Fibroblast of lung (primary cell): ENCODE data around the gene SFR1. TPM values are rescaled to one million over a fixed set of nuclear protein-coding genes. Genes with fewer than 3 reads are reported as not detected.

Source experiments
- DNase-seq, 2 donors: peaks; one replicate each; pipeline versions ENCODE4 v3.0.0 to v3.0.0-alpha.2; 2010; ENCODE audit warnings: low read depth in 2 of 2
- H2AFZ ChIP-seq: 2 replicates; pipeline ENCODE4 v1.5.1; 2012; ENCODE audit warnings: low read length, control low read depth, inconsistent platforms
- H3K27ac ChIP-seq: 2 replicates; pipeline ENCODE4 v1.5.1; 2011; ENCODE audit warnings: low read length, control low read depth; ENCODE audit not compliant: insufficient read depth
- H3K27me3 ChIP-seq: 2 replicates; pipeline ENCODE4 v1.5.1; 2011; ENCODE audit warnings: mild to moderate bottlenecking, low read length; ENCODE audit not compliant: control insufficient read depth, insufficient read depth
- H3K36me3 ChIP-seq: 2 replicates; pipeline ENCODE4 v1.5.1; 2011; ENCODE audit warnings: low read length; ENCODE audit not compliant: control insufficient read depth, insufficient read depth
- H3K4me1 ChIP-seq: 2 replicates; pipeline ENCODE4 v1.5.1; 2011; ENCODE audit warnings: low read length; ENCODE audit not compliant: control insufficient read depth, insufficient read depth; ENCODE audit errors: extremely low read depth
- H3K4me2 ChIP-seq: 2 replicates; pipeline ENCODE4 v1.5.1; 2011; ENCODE audit warnings: low read length, control low read depth; ENCODE audit not compliant: insufficient read depth; ENCODE audit errors: extremely low read depth
- H3K4me3 ChIP-seq, 4 experiments: fragments of 200-600 bp in 1 of 4; sonication (generic) in 1 of 4; replicated peaks in 1 of 4; 2 replicates each; pipeline ENCODE4 v1.5.1; 2011 to 2016; ENCODE audit warnings: low read length in 4 of 4, low read depth in 3 of 4, mild to moderate bottlenecking in 3 of 4, control low read depth in 2 of 4, inconsistent platforms in 1 of 4, mixed read lengths in 1 of 4; ENCODE audit not compliant: insufficient read depth in 1 of 4; ENCODE audit errors: control extremely low read depth in 1 of 4
- H3K79me2 ChIP-seq: 2 replicates; pipeline ENCODE4 v1.5.1; 2012; ENCODE audit warnings: mild to moderate bottlenecking, low read length, inconsistent platforms; ENCODE audit not compliant: control insufficient read depth, insufficient read depth
- H3K9ac ChIP-seq: 2 replicates; pipeline ENCODE4 v1.5.1; 2011; ENCODE audit warnings: mild to moderate bottlenecking, low read length, control low read depth; ENCODE audit not compliant: insufficient read depth
- H3K9me3 ChIP-seq: 2 replicates; pipeline ENCODE4 v1.5.1; 2012; ENCODE audit warnings: low read depth, low read length; ENCODE audit not compliant: control insufficient read depth, insufficient read depth
- H4K20me1 ChIP-seq: 2 replicates; pipeline ENCODE4 v1.5.1; 2011; ENCODE audit warnings: low read length; ENCODE audit not compliant: control insufficient read depth, insufficient read depth; ENCODE audit errors: extremely low read depth
- EZH2 ChIP-seq: IDR thresholded peaks from 2 replicates; pipeline ENCODE4 v1.5.1; 2012; ENCODE audit warnings: low read length, control low read depth, mild to moderate bottlenecking; ENCODE audit errors: missing control alignments
- polyA plus RNA-seq, 2 donors: library from polyadenylated mRNA; depleted of rRNA in 1 of 2; stranded (reverse) in 1 of 2; unstranded in 1 of 2; fragments of >200 nt; gene quantifications; 2 replicates each; pipeline ENCODE4 v1.2.1, GENCODE V29; 2011 to 2012; ENCODE audit warnings: missing spikeins in 1 of 2
- total RNA-seq: library from RNA; depleted of rRNA; stranded (reverse); fragments of >200 nt; gene quantifications from 2 replicates; pipeline ENCODE4 v1.2.1, GENCODE V29; 2014
- TF ChIP-seq, protein P1 (sequence below), 2 donors: IDR thresholded peaks in 1 of 2; conservative IDR thresholded peaks in 1 of 2; 1 replicate in 1 of 2; 2 replicates in 1 of 2; pipeline ENCODE4 v1.5.1; 2011 to 2012; ENCODE audit warnings: low read length in 2 of 2, control low read depth in 1 of 2, inconsistent platforms in 1 of 2, low read depth in 1 of 2, mild to moderate bottlenecking in 1 of 2

Gene SFR1
- total and polyA plus RNA-seq, 2 donors (not counting 1 experiment from before 2014, with no cell fraction given), result 5.2 to 5.4 TPM

DNA sequence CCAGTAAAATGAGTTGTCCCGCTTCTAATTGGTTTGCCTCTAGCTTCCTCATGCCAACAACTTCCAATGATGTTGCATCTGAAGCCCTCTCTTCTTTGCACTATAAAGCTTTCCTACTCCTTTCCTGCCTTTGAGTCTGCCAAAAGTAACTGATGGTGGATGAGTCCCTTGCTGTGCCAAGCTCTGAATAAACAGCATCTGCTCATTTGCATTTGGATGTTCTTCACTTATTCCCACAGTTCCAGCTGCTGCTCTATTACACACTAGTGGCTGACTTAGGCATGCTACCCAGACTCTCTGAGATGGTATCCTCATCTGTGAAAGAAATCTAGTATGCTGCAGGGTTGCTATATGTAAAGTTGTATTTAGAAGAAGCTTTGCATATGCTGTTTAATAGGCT is 24.9 kb downstream of the SFR1 start:
- Histone ChIP-seq H3K27me3 (peaks cover 9% of the 10 kb centered on the region), H3K9ac (no peak overlapping the region), H3K4me3 (no peak overlapping the region), H3K36me3 (no peaks in the 10 kb centered on the region), H3K27ac (no peak overlapping the region), H2AFZ (no peak overlapping the region), H3K79me2 (no peaks in the 10 kb centered on the region), H3K4me1 (no peaks in the 10 kb centered on the region), H3K4me2 (no peak overlapping the region), H3K9me3 (no peaks in the 10 kb centered on the region), H4K20me1 (no peaks in the 10 kb centered on the region)
- no peak for DNase-seq
- no peak for TF ChIP-seq EZH2
- TF ChIP-seq, protein P1, sequence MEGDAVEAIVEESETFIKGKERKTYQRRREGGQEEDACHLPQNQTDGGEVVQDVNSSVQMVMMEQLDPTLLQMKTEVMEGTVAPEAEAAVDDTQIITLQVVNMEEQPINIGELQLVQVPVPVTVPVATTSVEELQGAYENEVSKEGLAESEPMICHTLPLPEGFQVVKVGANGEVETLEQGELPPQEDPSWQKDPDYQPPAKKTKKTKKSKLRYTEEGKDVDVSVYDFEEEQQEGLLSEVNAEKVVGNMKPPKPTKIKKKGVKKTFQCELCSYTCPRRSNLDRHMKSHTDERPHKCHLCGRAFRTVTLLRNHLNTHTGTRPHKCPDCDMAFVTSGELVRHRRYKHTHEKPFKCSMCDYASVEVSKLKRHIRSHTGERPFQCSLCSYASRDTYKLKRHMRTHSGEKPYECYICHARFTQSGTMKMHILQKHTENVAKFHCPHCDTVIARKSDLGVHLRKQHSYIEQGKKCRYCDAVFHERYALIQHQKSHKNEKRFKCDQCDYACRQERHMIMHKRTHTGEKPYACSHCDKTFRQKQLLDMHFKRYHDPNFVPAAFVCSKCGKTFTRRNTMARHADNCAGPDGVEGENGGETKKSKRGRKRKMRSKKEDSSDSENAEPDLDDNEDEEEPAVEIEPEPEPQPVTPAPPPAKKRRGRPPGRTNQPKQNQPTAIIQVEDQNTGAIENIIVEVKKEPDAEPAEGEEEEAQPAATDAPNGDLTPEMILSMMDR (conservative IDR thresholded peaks at IDR 0.05 in 1 of 2, IDR thresholded peaks at IDR 0.05 in 1 of 2; ENCODE audit: low read depth in 1 of 2, low read length in 2 of 2), result no peak

DNA sequence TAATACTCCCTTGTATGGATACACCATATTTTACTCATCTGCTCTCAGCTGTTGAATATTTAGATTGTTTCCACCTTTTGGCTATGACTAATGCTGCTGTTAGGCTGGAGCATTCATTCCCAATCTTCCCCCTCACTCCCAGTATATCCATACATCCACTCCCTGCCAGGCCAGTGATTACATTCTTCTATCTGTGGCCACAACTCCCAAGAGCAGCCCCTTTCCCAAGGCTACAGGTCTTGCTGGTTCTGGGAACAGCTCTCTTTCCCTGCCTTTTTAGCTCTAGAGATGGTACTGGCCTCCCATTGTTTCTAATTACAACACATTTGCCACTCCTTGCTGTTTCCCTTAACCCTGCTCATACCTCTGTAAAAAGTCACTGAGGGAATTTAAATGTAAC is 28.2 kb downstream of the SFR1 start:
- peak in 1 of 2 donors; percentile 3 for DNase-seq
- Histone ChIP-seq H3K4me1 (no peaks in the 10 kb centered on the region), H3K9me3 (no peaks in the 10 kb centered on the region), H3K9ac (no peak overlapping the region), H3K36me3 (no peaks in the 10 kb centered on the region), H3K27ac (no peak overlapping the region), H3K4me2 (no peak overlapping the region), H3K79me2 (no peaks in the 10 kb centered on the region), H3K27me3 (peaks cover 9% of the 10 kb centered on the region), H2AFZ (no peak overlapping the region), H4K20me1 (no peaks in the 10 kb centered on the region), H3K4me3 (no peak overlapping the region)
- no peak for TF ChIP-seq EZH2
- TF ChIP-seq, protein P1 (conservative IDR thresholded peaks at IDR 0.05 in 1 of 2, IDR thresholded peaks at IDR 0.05 in 1 of 2; ENCODE audit: low read depth in 1 of 2, low read length in 2 of 2), result no peak

DNA sequence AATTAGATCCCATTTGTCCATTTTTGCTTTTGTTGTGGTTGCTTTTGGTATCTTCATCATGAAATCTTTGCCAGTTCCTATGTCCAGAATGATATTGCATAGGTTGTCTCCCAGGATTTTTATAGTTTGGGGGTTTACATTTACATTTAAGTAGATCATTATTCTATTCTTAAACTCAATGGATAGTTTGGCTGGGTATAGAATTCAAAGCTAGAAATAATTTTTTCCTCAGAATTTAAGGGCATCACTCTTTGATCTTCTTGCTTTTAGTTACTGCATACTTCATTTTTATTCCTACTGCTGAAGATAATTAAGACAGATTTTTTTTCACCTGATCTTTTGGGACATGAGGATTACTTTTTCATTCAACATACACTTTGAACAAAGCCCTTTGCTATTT is 29.8 kb downstream of the SFR1 start:
- H3K27ac ChIP-seq, result no peak overlapping the region
- no peaks in the 10 kb centered on the region for H3K36me3 ChIP-seq
- no peak overlapping the region for H2AFZ ChIP-seq
- peaks cover 7% of the 10 kb centered on the region for H3K27me3 ChIP-seq
- H3K4me2 ChIP-seq, result no peak overlapping the region
- DNase-seq, result no peak
- no peaks in the 10 kb centered on the region for H4K20me1 ChIP-seq
- no peaks in the 10 kb centered on the region for H3K9me3 ChIP-seq
- no peak for TF ChIP-seq EZH2
- TF ChIP-seq, protein P1 (conservative IDR thresholded peaks at IDR 0.05 in 1 of 2, IDR thresholded peaks at IDR 0.05 in 1 of 2; ENCODE audit: low read depth in 1 of 2, low read length in 2 of 2), result no peak
- H3K9ac ChIP-seq, result no peak overlapping the region
- H3K4me3 ChIP-seq, result no peak overlapping the region
- H3K4me1 ChIP-seq, result no peaks in the 10 kb centered on the region
- no peaks in the 10 kb centered on the region for H3K79me2 ChIP-seq
